Endometrial microvascular endothelial cells (primary cell): ENCODE measurements around the gene WNT8A. TPM values are rescaled to one million over a fixed set of nuclear protein-coding genes. Genes with fewer than 3 reads are reported as not detected.
"Not testable (repeated sequence)": the region's sequence is repeated elsewhere in the genome, so short reads cannot be mapped to it uniquely, and the experiment has no call there.

Source experiments
- in situ Hi-C: cut with HindIII; loops from 2 replicates; pipeline ENCODE4 v1.10.0; 2017; ENCODE audit warnings: low sequenced_read_pairs, low pct_unique_long_range_greater_than_20kb; ENCODE audit errors: inconsistent ontology term
- total RNA-seq: library from RNA; depleted of rRNA; stranded (reverse); fragments of >200 nt; gene quantifications from one replicate; pipeline ENCODE4 v1.2.3, GENCODE V29; 2015; ENCODE audit errors: inconsistent ontology term

The WNT8A gene
- not detected for total RNA-seq

GRCh38 chr5:138083702-138084101 is at the start of gene WNT8A:
WNT8A (plus strand) TSS chr5:138084033; CDS start chr5:138084128, 95 bp downstream.
- in situ Hi-C loops: no loop called here

GRCh38 chr5:138035605-138036537 is 48.0 kb upstream of the WNT8A start:
- in situ Hi-C loops: no loop called here

GRCh38 chr5:138037271-138037670 is 46.6 kb upstream of the WNT8A start:
- in situ Hi-C loops: no loop called here

- in situ Hi-C loops: no loop called here
Observed at GRCh38 chr5:138037907-138038633, 45.8 kb upstream of the WNT8A start.

DNA sequence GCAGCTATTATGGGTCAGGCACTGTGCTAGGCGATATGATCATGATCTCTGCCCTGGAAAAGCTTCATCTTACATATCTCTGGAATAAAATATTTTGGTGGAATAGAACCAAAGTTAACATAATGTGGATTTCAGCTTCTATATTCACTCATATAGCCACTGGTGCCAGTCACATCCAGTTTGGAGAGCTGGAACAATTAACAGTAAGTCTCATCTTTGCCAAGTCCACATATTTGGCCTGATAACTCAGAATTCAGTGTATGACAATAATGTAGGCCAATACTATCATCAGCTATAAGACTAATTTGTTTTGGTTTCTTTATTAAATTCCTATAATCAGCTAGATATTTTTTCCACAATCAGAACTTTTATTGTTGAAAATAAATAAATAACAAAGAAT is 45.0 kb upstream of the WNT8A start:
- in situ Hi-C loops: no loop called here

- in situ Hi-C loops: not testable (repeated sequence)
Observed at GRCh38 chr5:138045283-138045682, 38.5 kb upstream of the WNT8A start.

- in situ Hi-C loops: no loop called here
Observed at GRCh38 chr5:138051441-138052296, 32.2 kb upstream of the WNT8A start.

GRCh38 chr5:138052718-138053117 is 31.1 kb upstream of the WNT8A start:
- in situ Hi-C loops: not testable (repeated sequence)

DNA sequence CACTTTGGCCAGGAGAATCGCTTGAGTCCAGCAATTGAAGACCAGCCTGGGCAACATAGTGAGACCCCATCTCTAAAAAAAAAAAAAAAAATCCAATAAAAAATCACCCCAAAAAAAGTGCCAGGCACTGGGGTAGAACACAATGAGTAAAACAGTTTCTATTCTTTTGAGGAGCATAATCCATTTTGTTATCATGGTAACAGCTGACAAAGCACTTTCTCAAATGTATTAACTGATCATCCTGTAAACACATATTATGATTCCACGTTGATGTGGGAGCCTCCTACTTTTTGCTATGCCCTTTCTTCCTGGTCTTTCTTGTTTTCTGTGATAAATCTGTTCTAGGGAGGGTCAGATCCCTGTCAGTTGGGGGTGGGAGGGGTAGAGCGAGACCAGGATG is 30.3 kb upstream of the WNT8A start:
- in situ Hi-C loops: no loop called here

DNA sequence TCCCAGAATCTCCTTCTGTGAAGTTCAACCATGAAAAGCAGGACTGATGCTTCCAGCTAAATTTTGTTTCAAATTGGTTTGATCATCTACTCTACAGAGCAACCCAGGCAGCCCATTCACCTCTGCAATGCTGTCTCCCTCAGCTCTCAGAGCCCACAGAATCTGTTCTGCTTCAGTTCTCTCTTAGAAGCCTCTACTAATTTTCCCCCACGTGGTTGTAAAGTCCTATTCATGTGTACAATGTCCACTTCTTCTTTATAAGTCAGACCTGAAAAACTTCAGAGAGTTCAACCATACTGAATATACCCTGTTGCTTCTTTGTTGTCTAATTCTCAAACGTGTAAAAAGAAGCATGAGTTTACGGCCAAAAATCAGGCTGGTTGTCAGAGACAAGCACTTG is 29.6 kb upstream of the WNT8A start:
- in situ Hi-C loops: no loop called here

DNA sequence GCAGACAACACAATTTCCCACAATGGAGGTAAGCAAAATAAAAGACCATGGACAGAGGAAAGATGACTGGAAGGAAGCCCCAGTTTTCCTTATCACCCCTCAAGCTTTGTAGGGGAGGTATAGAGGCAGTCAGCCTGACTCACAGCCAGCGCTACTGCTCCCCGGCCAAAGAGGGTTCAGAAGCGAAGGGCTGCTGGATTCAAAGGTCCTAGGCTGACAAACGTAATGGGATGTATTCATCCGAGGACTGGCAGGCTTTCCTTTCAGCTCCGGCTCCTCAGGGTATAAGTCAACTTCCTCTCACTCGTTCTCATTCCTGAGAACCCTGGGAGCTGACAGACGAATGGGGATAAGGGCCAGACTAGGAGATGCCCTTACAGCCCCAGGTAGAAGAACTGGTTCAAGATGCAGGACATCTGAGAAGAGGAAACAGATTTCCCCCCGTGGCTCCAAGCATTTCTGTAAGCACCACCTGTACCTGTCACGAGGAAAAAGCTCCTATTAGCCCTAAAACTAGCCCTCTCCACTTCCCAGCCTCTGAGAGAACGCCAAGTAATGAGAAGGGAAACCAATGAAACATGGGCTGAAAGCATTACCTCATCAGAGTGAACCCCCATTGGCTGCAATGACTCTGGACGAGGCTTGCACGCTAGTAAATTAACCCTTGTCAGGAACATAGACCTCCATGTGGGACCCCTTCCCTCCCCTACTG is 28.8 kb upstream of the WNT8A start:
- in situ Hi-C loops: no loop called here

GRCh38 chr5:138064526-138064925 is 19.3 kb upstream of the WNT8A start:
- in situ Hi-C loops: no loop called here

DNA sequence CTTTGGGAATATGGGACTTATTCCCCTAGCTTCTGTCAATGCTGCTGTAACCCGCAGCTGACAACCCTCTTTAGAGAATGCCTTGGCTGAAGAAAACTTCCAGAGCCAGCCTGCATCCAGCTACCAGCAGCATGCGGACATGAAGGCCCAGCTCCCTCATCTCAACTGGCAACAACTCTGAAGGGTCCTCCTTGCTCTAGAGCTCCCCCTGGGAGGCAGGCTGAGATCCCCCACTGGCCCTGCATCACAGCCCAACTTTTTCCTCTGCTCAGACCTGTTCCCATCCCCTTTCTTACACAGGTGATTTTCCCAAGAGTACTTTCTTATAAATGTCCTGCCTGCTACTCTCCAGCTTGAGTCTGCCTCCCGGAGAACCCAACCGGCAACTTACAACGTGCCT is 18.7 kb upstream of the WNT8A start:
- in situ Hi-C loops: no loop called here

GRCh38 chr5:138067945-138068344 is 15.9 kb upstream of the WNT8A start:
- in situ Hi-C loops: no loop called here

DNA sequence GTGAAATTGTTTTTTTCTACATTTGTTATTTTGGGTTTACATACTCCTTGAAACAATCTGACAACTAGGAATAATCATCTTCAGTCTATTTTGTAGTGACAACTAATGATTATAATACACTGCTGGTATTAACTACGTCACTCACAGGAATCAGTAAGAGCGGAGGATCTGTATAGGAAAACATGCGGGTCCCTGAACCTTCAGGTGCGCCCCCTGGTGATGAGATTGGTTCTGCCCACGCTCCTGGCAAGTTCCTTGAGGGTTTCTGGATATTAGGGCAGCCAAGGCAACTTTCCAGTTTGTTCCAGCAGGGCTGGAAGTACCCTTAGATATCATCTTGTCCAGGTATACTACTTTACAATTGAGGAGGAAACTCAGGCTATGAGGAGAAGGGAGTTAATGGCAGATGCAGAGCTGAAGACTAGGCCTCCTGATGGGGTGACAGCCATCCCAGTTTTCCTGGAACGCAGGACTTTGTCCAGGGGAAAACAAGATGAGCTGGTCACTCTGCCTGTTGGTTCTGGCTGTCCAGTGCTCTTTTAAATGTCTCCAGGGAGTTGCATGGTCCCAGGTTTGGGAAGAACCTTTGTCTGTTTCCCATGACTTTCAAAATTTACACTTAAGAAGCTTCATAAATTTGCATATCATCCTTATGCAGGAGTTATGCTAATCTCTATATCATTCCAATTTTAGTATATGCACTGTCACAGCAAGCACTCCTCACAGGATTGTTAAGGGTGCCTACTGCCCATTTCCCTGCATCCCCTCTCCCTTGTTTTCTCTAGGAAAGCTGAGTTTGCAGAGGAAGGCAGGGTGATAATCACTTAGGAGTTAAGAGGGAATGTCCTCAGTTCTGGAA is 14.9 kb upstream of the WNT8A start:
- in situ Hi-C loops: no loop called here

GRCh38 chr5:138070026-138070425 is 13.8 kb upstream of the WNT8A start:
- in situ Hi-C loops: not testable (repeated sequence)

DNA sequence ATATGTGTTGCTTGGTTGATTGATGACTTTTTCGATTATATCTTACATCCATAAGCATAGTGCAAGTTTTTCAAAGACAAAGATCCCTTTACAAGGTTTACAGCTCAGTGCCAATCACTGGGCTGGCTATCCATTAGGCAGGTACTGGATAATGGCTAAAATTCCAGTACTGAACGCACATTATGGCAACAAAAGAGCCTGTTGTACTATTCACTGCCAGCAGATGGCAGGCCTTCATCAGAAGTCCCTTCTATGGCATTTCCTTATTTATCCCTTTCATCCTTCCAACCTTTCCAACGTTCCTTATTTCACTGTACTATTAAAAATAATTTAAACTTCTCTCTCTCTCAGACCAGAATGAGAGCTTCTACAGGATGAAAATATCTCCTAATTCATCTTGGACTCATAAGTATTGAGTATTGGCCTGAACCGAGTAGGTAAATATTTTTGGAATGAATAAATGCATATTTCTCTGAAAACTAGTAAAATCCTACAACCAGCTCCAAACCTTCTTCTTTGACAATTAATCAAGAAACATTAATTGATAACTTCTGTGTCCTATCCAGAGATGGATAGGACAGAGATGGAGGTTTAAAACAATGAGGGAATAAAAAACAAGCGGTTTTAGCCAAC is 6.7 kb upstream of the WNT8A start:
- in situ Hi-C loops: no loop called here
